HepG2 (cell line): Measurements from ENCODE around the gene TEDC2. TPM values are rescaled to one million over a fixed set of nuclear protein-coding genes. Genes with fewer than 3 reads are reported as not detected.

Source experiments
- ATAC-seq: fragments of 200-7000 bp; cut with Tn5 transposase; 3 replicates; pipeline ENCODE4 v1.9.1; 2020; ENCODE audit warnings: mild to moderate bottlenecking, moderate library complexity
- BruUV-seq: library from RNA; stranded (reverse); fragments of 400-500 nt; replicated peaks from 2 replicates; lab custom pipeline; 2021; lab: Mats Ljungman, UMichigan
- CTCF ChIA-PET: fragments of 300-600 bp; formaldehyde crosslinking; extraction: SDS; loops from one replicate; lab custom pipeline; 2021; ENCODE audit warnings: low total read pairs, inconsistent platforms, low intra/inter-chr PET ratio; lab: Yijun Ruan, JAX
- POLR2A ChIA-PET: fragments of 350-600 bp; sonication (Branson Sonifier 250); formaldehyde crosslinking; loops from one replicate; lab custom pipeline; 2020; ENCODE audit warnings: antibody characterized with exemption, inconsistent platforms; lab: Yijun Ruan, JAX
- DNase-seq: peaks from one replicate; pipeline ENCODE4 v3.0.0-alpha.2; 2015; ENCODE audit warnings: low spot score
- FAIRE-seq: peaks from 3 replicates; lab custom pipeline; 2011; peaks lifted over from hg19 to GRCh38; lab: Jason Lieb, UNC
- H2AFZ ChIP-seq: one replicate; pipeline ENCODE4 v1.6.1; 2011; ENCODE audit warnings: low read length, inconsistent platforms
- H3K27ac ChIP-seq: fragments of 300-600 bp; 3 replicates; pipeline ENCODE4 v1.8.0; 2011; ENCODE audit warnings: mixed run types, mild to moderate bottlenecking, mixed read lengths, low read length, inconsistent platforms; ENCODE audit not compliant: insufficient read depth; ENCODE audit errors: extremely low read length
- H3K27me3 ChIP-seq, 2 experiments: fragments of 200-600 bp in 1 of 2; 2 replicates in 1 of 2; 3 replicates in 1 of 2; pipeline versions ENCODE4 v1.6.0 to v1.8.0; 2011; ENCODE audit warnings: low read length in 2 of 2, mild to moderate bottlenecking in 2 of 2, moderate library complexity in 2 of 2, inconsistent platforms in 1 of 2; ENCODE audit not compliant: insufficient read depth in 2 of 2, control insufficient read depth in 1 of 2
- H3K36me3 ChIP-seq, 2 experiments: fragments of 200-600 bp in 1 of 2; replicated peaks in 1 of 2; 2 replicates in 1 of 2; 3 replicates in 1 of 2; pipeline versions ENCODE4 v1.5.1 to v1.8.0; 2011; ENCODE audit warnings: low read length in 2 of 2, inconsistent platforms in 1 of 2; ENCODE audit not compliant: insufficient read depth in 2 of 2, control insufficient read depth in 1 of 2
- H3K4me1 ChIP-seq: 2 replicates; pipeline ENCODE4 v1.5.1; 2012; ENCODE audit warnings: low read length, inconsistent platforms; ENCODE audit not compliant: insufficient read depth
- H3K4me2 ChIP-seq: 2 replicates; pipeline ENCODE4 v1.6.0; 2011; ENCODE audit warnings: low read depth, low read length, inconsistent platforms
- H3K4me3 ChIP-seq, 3 experiments: fragments of 200-600 bp in 1 of 3; sonication (generic), shearing (Covaris generic) in 1 of 3; replicated peaks in 1 of 3; 2 replicates each; pipeline ENCODE4 v1.5.1; 2011 to 2016; ENCODE audit warnings: low read length in 3 of 3, inconsistent platforms in 2 of 3, low read depth in 2 of 3, mild to moderate bottlenecking in 2 of 3, control low read depth in 1 of 3, mixed read lengths in 1 of 3; ENCODE audit not compliant: insufficient read depth in 1 of 3
- H3K79me2 ChIP-seq: one replicate; pipeline ENCODE4 v1.6.1; 2011; ENCODE audit warnings: low read length, inconsistent platforms; ENCODE audit not compliant: insufficient read depth
- H3K9ac ChIP-seq: 2 replicates; pipeline ENCODE4 v1.6.0; 2011; ENCODE audit warnings: mild to moderate bottlenecking, low read depth, low read length, inconsistent platforms; ENCODE audit not compliant: insufficient read depth
- H3K9me3 ChIP-seq: 2 replicates; pipeline ENCODE4 v1.5.1; 2012; ENCODE audit warnings: mild to moderate bottlenecking, low read length
- H4K20me1 ChIP-seq: 2 replicates; pipeline ENCODE4 v1.6.0; 2011; ENCODE audit warnings: inconsistent platforms, mild to moderate bottlenecking, low read length, moderate library complexity; ENCODE audit not compliant: insufficient read depth
- ARHGAP35 ChIP-seq: sonication (generic); formaldehyde crosslinking; IDR thresholded peaks from 2 replicates; pipeline ENCODE4 v1.9.0; 2022; ENCODE audit warnings: mild to moderate bottlenecking, inconsistent platforms, moderate library complexity, missing genetic modification reagents, borderline replicate concordance
- CBFB ChIP-seq: sonication (generic); formaldehyde crosslinking; IDR thresholded peaks from 2 replicates; pipeline ENCODE4 v1.4.0; 2020; ENCODE audit warnings: missing genetic modification reagents
- CREBL2 ChIP-seq: sonication (generic); formaldehyde crosslinking; IDR thresholded peaks from 2 replicates; pipeline ENCODE4 v1.8.1; 2023; ENCODE audit warnings: missing genetic modification reagents, mild to moderate bottlenecking, borderline replicate concordance
- DNMT3B ChIP-seq: conservative IDR thresholded peaks from 2 replicates; pipeline ENCODE4 v1.6.1; 2016; ENCODE audit warnings: missing biosample characterization, control low read depth
- JUNB ChIP-seq: sonication (generic); formaldehyde crosslinking; IDR thresholded peaks from 2 replicates; pipeline ENCODE4 v1.8.0; 2022; ENCODE audit warnings: missing genetic modification reagents, mild to moderate bottlenecking, borderline replicate concordance
- LBX2 ChIP-seq: sonication (generic); formaldehyde crosslinking; IDR thresholded peaks from 2 replicates; pipeline ENCODE4 v1.5.0; 2020; ENCODE audit warnings: missing genetic modification reagents, mild to moderate bottlenecking, borderline replicate concordance
- MAFK ChIP-seq, 2 experiments: IDR thresholded peaks in 1 of 2; conservative IDR thresholded peaks in 1 of 2; 2 replicates each; pipeline ENCODE4 v1.6.1; 2011; ENCODE audit warnings: improper control_type of control experiment in 2 of 2, low read length in 2 of 2
- MBD4 ChIP-seq: IDR thresholded peaks from 2 replicates; pipeline ENCODE4 v1.6.1; 2012; ENCODE audit warnings: low read length, inconsistent platforms, borderline replicate concordance
- NFE2L2 ChIP-seq: fragments of 150-350 bp; IDR thresholded peaks from 2 replicates; pipeline ENCODE4 v1.6.1; 2014; ENCODE audit warnings: low read length
- NR1H2 ChIP-seq: sonication (generic); formaldehyde crosslinking; IDR thresholded peaks from 2 replicates; pipeline ENCODE4 v1.8.1; 2022; ENCODE audit warnings: low read depth, missing genetic modification reagents, borderline replicate concordance
- PAWR ChIP-seq: sonication (generic); formaldehyde crosslinking; IDR thresholded peaks from 2 replicates; pipeline ENCODE4 v1.4.0; 2020; ENCODE audit warnings: missing genetic modification reagents, mild to moderate bottlenecking, borderline replicate concordance
- PLSCR1 ChIP-seq: sonication (generic); formaldehyde crosslinking; IDR thresholded peaks from 2 replicates; pipeline ENCODE4 v1.5.0; 2020; ENCODE audit warnings: missing genetic modification reagents, mild to moderate bottlenecking, borderline replicate concordance
- PREB ChIP-seq: sonication (generic); formaldehyde crosslinking; IDR thresholded peaks from 2 replicates; pipeline ENCODE4 v1.4.0; 2020; ENCODE audit warnings: missing genetic modification reagents
- PRMT3 ChIP-seq: sonication (generic); formaldehyde crosslinking; IDR thresholded peaks from 2 replicates; pipeline ENCODE4 v1.8.1; 2022; ENCODE audit warnings: low read depth, mild to moderate bottlenecking, moderate library complexity, missing genetic modification reagents, borderline replicate concordance
- RFXAP ChIP-seq: sonication (generic); formaldehyde crosslinking; IDR thresholded peaks from 2 replicates; pipeline ENCODE4 v1.4.0; 2020; ENCODE audit warnings: missing genetic modification reagents, borderline replicate concordance
- SNAI1 ChIP-seq: sonication (generic); formaldehyde crosslinking; IDR thresholded peaks from 2 replicates; pipeline ENCODE4 v1.5.0; 2020; ENCODE audit warnings: mild to moderate bottlenecking, missing genetic modification reagents, borderline replicate concordance
- SRY ChIP-seq: sonication (generic); formaldehyde crosslinking; IDR thresholded peaks from 2 replicates; pipeline ENCODE4 v1.8.0; 2022; ENCODE audit warnings: mild to moderate bottlenecking, missing genetic modification reagents
- ZNF549 ChIP-seq: sonication (generic); formaldehyde crosslinking; IDR thresholded peaks from 2 replicates; pipeline ENCODE4 v1.5.0; 2020; ENCODE audit warnings: missing genetic modification reagents
- ZNF607 ChIP-seq: sonication (generic); formaldehyde crosslinking; IDR thresholded peaks from 2 replicates; pipeline ENCODE4 v1.5.1; 2020; ENCODE audit warnings: missing genetic modification reagents, mild to moderate bottlenecking, borderline replicate concordance
- ZNF710 ChIP-seq: sonication (generic); formaldehyde crosslinking; IDR thresholded peaks from 2 replicates; pipeline ENCODE4 v1.5.0; 2020; ENCODE audit warnings: mild to moderate bottlenecking, missing genetic modification reagents, borderline replicate concordance
- WGBS: methylation state at CpG from one replicate; pipeline ENCODE4 v1.1.6; 2017; ENCODE audit warnings: low lambda C conversion rate; 5-methylcytosine and 5-hydroxymethylcytosine counted together
- in situ Hi-C: cut with HindIII; loops from 2 replicates; pipeline ENCODE4 v1.10.0; 2017; ENCODE audit warnings: low pct_unique_long_range_greater_than_20kb; ENCODE audit not compliant: extremely low pct_ligation_motif_present
- intact Hi-C: fragments of 100-400 bp; cut with micrococcal nuclease; formaldehyde crosslinking; loops from one replicate; pipeline ENCODE4 v1.10.0; 2022; ENCODE audit not compliant: unreplicated experiment
- polyA plus RNA-seq, 8 experiments: library from polyadenylated mRNA; depleted of rRNA in 3 of 8; stranded (reverse) in 7 of 8; unstranded in 1 of 8; fragments of >200 nt; fragmentation: Illumina TruSeq in 4 of 8; extraction: Trizol in 4 of 8; gene quantifications; 2 replicates each; pipeline versions ENCODE4 v1.2.1 to v1.2.3, GENCODE V29; 2011 to 2016; ENCODE audit warnings: low read depth in 4 of 8, missing spikeins in 1 of 8, mixed read lengths in 1 of 8; ENCODE audit not compliant: insufficient read depth in 1 of 8
- total RNA-seq, 5 experiments: library from RNA; depleted of rRNA; stranded (reverse); fragments of >200 nt; fragmentation: Illumina TruSeq; extraction: Trizol; gene quantifications; 2 replicates each; pipeline ENCODE4 v1.2.3, GENCODE V29; 2016; ENCODE audit warnings: low read depth in 1 of 5

The TEDC2 gene
- total and polyA plus RNA-seq, 2 of the 13 experiments (the other 11 are each of a cell fraction or from before 2014, with no cell fraction given) = 6.2 to 24.4 TPM

- TF ChIP-seq ZNF607 (no peak), NFE2L2 (no peak)
Observed at GRCh38 chr16:2477327-2477726, 17.4 kb downstream of the TEDC2 start (continued).

- Histone ChIP-seq H3K36me3 (peaks cover 2 to 5% of the 10 kb centered on the region in 2 experiments; a peak in 2 of 5 replicates), H3K4me1 (peaks cover 63% of the 10 kb centered on the region), H3K27ac (no peak overlapping the region), H3K4me2 (no peak overlapping the region), H3K9ac (no peak overlapping the region), H2AFZ (no peak overlapping the region), H3K79me2 (peaks cover 42% of the 10 kb centered on the region), H3K27me3 (no peaks in the 10 kb centered on the region), H3K4me3 (no peak overlapping the region), H4K20me1 (peaks cover 22% of the 10 kb centered on the region), H3K9me3 (no peaks in the 10 kb centered on the region)
- CTCF ChIA-PET = no interaction called here
- intact Hi-C loops (no loop called here), in situ Hi-C loops (no loop called here)
- ATAC-seq (no peak), DNase-seq (no peak), FAIRE-seq (no peak)
- 93% methylated on average over 8 of the region's 8 CpGs for WGBS
- POLR2A ChIA-PET = interaction anchor here (1.2 kb wide), 1 partner anchor 36 kb away, joined by 3 read pairs; the partner anchor contains the start of gene ATP6V0C
- TF ChIP-seq NR1H2 (CRISPR knock-in tag) = no peak
- no peak for TF ChIP-seq SRY (CRISPR knock-in tag)
- TF ChIP-seq MBD4 = no peak
- TF ChIP-seq MAFK (conservative IDR thresholded peaks at IDR 0.05 in 1 of 2, IDR thresholded peaks at IDR 0.05 in 1 of 2; ENCODE audit: low read length in 2 of 2) = no peak
- no peak for TF ChIP-seq PAWR (CRISPR knock-in tag)
- TF ChIP-seq PRMT3 (CRISPR knock-in tag) = no peak
- TF ChIP-seq CREBL2 = no peak
- TF ChIP-seq ZNF710 = no peak
- TF ChIP-seq DNMT3B (CRISPR knock-in tag) = no peak
- no peak for TF ChIP-seq LBX2 (CRISPR knock-in tag)
- no peak for TF ChIP-seq PLSCR1 (CRISPR knock-in tag)
- TF ChIP-seq SNAI1 = no peak
- no peak for TF ChIP-seq ZNF549
- no peak for TF ChIP-seq PREB (CRISPR knock-in tag)
- no peak for TF ChIP-seq ARHGAP35
- no peak for TF ChIP-seq CBFB (CRISPR knock-in tag)
- no peak for TF ChIP-seq JUNB (CRISPR knock-in tag)
- TF ChIP-seq RFXAP (CRISPR knock-in tag) = no peak
- no TSS peak for BruUV-seq
Observed at GRCh38 chr16:2478279-2478678, 18.4 kb downstream of the TEDC2 start.
